Erythroblast (primary cell): ENCODE measurements around the gene LENEP.

Source experiments
- GATA1 ChIP-seq: IDR thresholded peaks from 2 replicates; pipeline ENCODE4 v1.6.1; 2011; ENCODE audit warnings: low read depth, mild to moderate bottlenecking, control low read depth, low read length, moderate library complexity
- POLR2A ChIP-seq: IDR thresholded peaks from 2 replicates; pipeline ENCODE4 v1.6.1; 2011; ENCODE audit warnings: mild to moderate bottlenecking, low read length

- no peak for TF ChIP-seq POLR2A
- TF ChIP-seq GATA1, result no peak
Measured at GRCh38 chr1:154996966-154997701, 3.7 kb downstream of the LENEP start.
